Endothelial cell of umbilical vein (primary cell): Measurements from ENCODE around the gene GMPPB.

Experiments used
- EZH2 ChIP-seq: IDR thresholded peaks from 2 replicates; pipeline ENCODE4 v1.6.1; 2012; ENCODE audit warnings: borderline replicate concordance, low read depth, mild to moderate bottlenecking, moderate library complexity, low read length, inconsistent platforms; ENCODE audit not compliant: severe bottlenecking
- FOS ChIP-seq: IDR thresholded peaks from 2 replicates; pipeline ENCODE4 v1.6.1; 2011; ENCODE audit warnings: mild to moderate bottlenecking, low read length, moderate library complexity, borderline replicate concordance; ENCODE audit not compliant: insufficient read depth
- GATA2 ChIP-seq: IDR thresholded peaks from 2 replicates; pipeline ENCODE4 v1.7.0; 2011; ENCODE audit warnings: low read depth, mild to moderate bottlenecking, moderate library complexity, mixed read lengths, low read length; ENCODE audit not compliant: insufficient read length, insufficient read depth
- JUN ChIP-seq: IDR thresholded peaks from 2 replicates; pipeline ENCODE4 v1.6.1; 2011; ENCODE audit warnings: borderline replicate concordance, low read depth; ENCODE audit not compliant: insufficient read length, insufficient read depth
- MYC ChIP-seq: IDR thresholded peaks from one replicate; pipeline ENCODE4 v1.6.1; 2011; ENCODE audit warnings: mild to moderate bottlenecking, low read depth, low read length
- POLR2A ChIP-seq: IDR thresholded peaks from 2 replicates; pipeline ENCODE4 v1.6.1; 2012; ENCODE audit warnings: low read depth, mild to moderate bottlenecking, control low read depth, low read length
- POLR2AphosphoS5 ChIP-seq: IDR thresholded peaks from 2 replicates; pipeline ENCODE4 v1.6.1; 2012; ENCODE audit warnings: low read depth, mild to moderate bottlenecking, control low read depth, low read length, moderate library complexity; ENCODE audit not compliant: insufficient read depth
- TF ChIP-seq, protein P1 (sequence below), 2 donors: IDR thresholded peaks; 1 replicate in 1 of 2; 2 replicates in 1 of 2; pipeline ENCODE4 v1.5.1; 2011; ENCODE audit warnings: low read length in 2 of 2, mild to moderate bottlenecking in 2 of 2, moderate library complexity in 2 of 2, control low read depth in 1 of 2, inconsistent platforms in 1 of 2, low read depth in 1 of 2; ENCODE audit not compliant: insufficient read depth in 1 of 2; ENCODE audit errors: extremely low read depth in 1 of 2
- TF ChIP-seq, protein P2 (sequence below): IDR thresholded peaks from 2 replicates; pipeline ENCODE4 v1.6.1; 2011; ENCODE audit not compliant: insufficient read depth, insufficient read length

DNA sequence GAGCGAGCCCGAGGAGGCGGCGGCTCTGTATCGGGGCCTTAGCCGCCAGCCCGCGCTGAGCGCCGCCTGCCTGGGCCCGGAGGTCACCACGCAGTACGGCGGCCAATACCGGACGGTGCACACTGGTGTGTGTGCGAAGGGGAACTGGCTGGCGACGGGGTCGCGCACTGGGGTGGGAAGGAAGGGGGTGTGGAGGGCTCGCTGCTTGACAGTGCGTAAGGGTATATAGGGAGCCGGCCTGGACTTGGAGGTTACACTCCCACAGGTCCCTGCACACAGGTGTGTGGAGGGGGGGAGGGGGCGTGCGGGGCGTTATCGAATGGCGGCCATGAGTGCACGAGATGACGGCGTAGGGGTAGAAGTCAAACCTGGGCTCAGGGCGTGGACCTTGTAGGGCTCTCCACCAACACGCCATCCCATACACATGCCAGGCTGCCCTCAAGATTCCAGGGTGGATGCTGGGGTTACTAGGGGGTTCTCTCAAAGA lies 49.2 kb downstream of the GMPPB start:
- no peak for TF ChIP-seq POLR2A
- TF ChIP-seq, protein P1, sequence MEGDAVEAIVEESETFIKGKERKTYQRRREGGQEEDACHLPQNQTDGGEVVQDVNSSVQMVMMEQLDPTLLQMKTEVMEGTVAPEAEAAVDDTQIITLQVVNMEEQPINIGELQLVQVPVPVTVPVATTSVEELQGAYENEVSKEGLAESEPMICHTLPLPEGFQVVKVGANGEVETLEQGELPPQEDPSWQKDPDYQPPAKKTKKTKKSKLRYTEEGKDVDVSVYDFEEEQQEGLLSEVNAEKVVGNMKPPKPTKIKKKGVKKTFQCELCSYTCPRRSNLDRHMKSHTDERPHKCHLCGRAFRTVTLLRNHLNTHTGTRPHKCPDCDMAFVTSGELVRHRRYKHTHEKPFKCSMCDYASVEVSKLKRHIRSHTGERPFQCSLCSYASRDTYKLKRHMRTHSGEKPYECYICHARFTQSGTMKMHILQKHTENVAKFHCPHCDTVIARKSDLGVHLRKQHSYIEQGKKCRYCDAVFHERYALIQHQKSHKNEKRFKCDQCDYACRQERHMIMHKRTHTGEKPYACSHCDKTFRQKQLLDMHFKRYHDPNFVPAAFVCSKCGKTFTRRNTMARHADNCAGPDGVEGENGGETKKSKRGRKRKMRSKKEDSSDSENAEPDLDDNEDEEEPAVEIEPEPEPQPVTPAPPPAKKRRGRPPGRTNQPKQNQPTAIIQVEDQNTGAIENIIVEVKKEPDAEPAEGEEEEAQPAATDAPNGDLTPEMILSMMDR (IDR thresholded peaks at IDR 0.05; ENCODE audit: extremely low read depth in 1 of 2, insufficient read depth in 1 of 2, low read depth in 1 of 2, low read length in 2 of 2): no peak
- TF ChIP-seq, protein P2, sequence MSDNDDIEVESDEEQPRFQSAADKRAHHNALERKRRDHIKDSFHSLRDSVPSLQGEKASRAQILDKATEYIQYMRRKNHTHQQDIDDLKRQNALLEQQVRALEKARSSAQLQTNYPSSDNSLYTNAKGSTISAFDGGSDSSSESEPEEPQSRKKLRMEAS: no peak
- no peak for TF ChIP-seq EZH2
- no peak for TF ChIP-seq POLR2AphosphoS5
- TF ChIP-seq MYC: no peak
- no peak for TF ChIP-seq JUN
- TF ChIP-seq FOS: no peak
- no peak for TF ChIP-seq GATA2
